HepG2 (cell line): ENCODE results near the gene PPP2R2C. TPM values are rescaled to one million over a fixed set of nuclear protein-coding genes. Genes with fewer than 3 reads are reported as not detected.

Experiments
- ARNTL ChIP-seq: sonication (generic); formaldehyde crosslinking; IDR thresholded peaks from 2 replicates; pipeline ENCODE4 v1.4.0; 2020; ENCODE audit warnings: mild to moderate bottlenecking, missing genetic modification reagents
- ATRX ChIP-seq: sonication (generic); formaldehyde crosslinking; IDR thresholded peaks from 2 replicates; pipeline ENCODE4 v1.4.0; 2020; ENCODE audit warnings: missing genetic modification reagents, borderline replicate concordance
- HMGXB4 ChIP-seq, 2 experiments: sonication (generic) in 1 of 2; formaldehyde crosslinking in 1 of 2; IDR thresholded peaks; 2 replicates each; pipeline versions ENCODE4 v1.4.0 to v1.6.1; 2018 to 2020; ENCODE audit warnings: missing genetic modification reagents in 2 of 2, borderline replicate concordance in 1 of 2, low read depth in 1 of 2, mild to moderate bottlenecking in 1 of 2, missing biosample characterization in 1 of 2
- HNRNPH1 ChIP-seq: fragments of 200-400 bp; formaldehyde crosslinking; optimal IDR thresholded peaks from 2 replicates; pipeline ENCODE3; 2017; ENCODE audit warnings: mild to moderate bottlenecking, low read depth, low read length
- KDM1A ChIP-seq: IDR thresholded peaks from 2 replicates; pipeline ENCODE4 v1.6.1; 2016; ENCODE audit warnings: missing compliant biosample characterization
- NFIB ChIP-seq: sonication (generic); formaldehyde crosslinking; IDR thresholded peaks from 2 replicates; pipeline ENCODE4 v1.9.0; 2021; ENCODE audit warnings: missing genetic modification reagents, mild to moderate bottlenecking, borderline replicate concordance
- PAWR ChIP-seq: sonication (generic); formaldehyde crosslinking; IDR thresholded peaks from 2 replicates; pipeline ENCODE4 v1.4.0; 2020; ENCODE audit warnings: missing genetic modification reagents, mild to moderate bottlenecking, borderline replicate concordance
- PHF20 ChIP-seq: sonication (generic); formaldehyde crosslinking; IDR thresholded peaks from 2 replicates; pipeline ENCODE4 v1.5.0; 2020; ENCODE audit warnings: mild to moderate bottlenecking, missing genetic modification reagents
- PITX1 ChIP-seq: sonication (generic); formaldehyde crosslinking; IDR thresholded peaks from 2 replicates; pipeline ENCODE4 v1.5.1; 2020; ENCODE audit warnings: mild to moderate bottlenecking, missing genetic modification reagents
- SMAD1 ChIP-seq: sonication (generic); formaldehyde crosslinking; IDR thresholded peaks from 2 replicates; pipeline ENCODE4 v1.4.0; 2020; ENCODE audit warnings: missing genetic modification reagents, low read depth, mild to moderate bottlenecking, borderline replicate concordance
- SNAPC2 ChIP-seq: sonication (generic); formaldehyde crosslinking; IDR thresholded peaks from 2 replicates; pipeline ENCODE4 v1.8.1; 2022; ENCODE audit warnings: mild to moderate bottlenecking, missing genetic modification reagents
- SNAPC5 ChIP-seq: sonication (generic); formaldehyde crosslinking; IDR thresholded peaks from 2 replicates; pipeline ENCODE4 v1.8.1; 2023; ENCODE audit warnings: mild to moderate bottlenecking, missing genetic modification reagents, borderline replicate concordance
- SP4 ChIP-seq: sonication (generic); formaldehyde crosslinking; IDR thresholded peaks from 2 replicates; pipeline ENCODE4 v1.8.1; 2023; ENCODE audit warnings: mild to moderate bottlenecking, missing genetic modification reagents
- SP5 ChIP-seq: IDR thresholded peaks from 2 replicates; pipeline ENCODE4 v1.6.1; 2016; ENCODE audit warnings: low read depth, borderline replicate concordance
- TFE3 ChIP-seq: IDR thresholded peaks from 2 replicates; pipeline ENCODE4 v1.6.1; 2016
- ZFP36L2 ChIP-seq: sonication (generic); formaldehyde crosslinking; IDR thresholded peaks from 2 replicates; pipeline ENCODE4 v1.4.0; 2020; ENCODE audit warnings: missing genetic modification reagents
- ZMAT5 ChIP-seq: sonication (generic); formaldehyde crosslinking; IDR thresholded peaks from 2 replicates; pipeline ENCODE4 v1.5.0; 2020; ENCODE audit warnings: mild to moderate bottlenecking, low read depth, missing genetic modification reagents, borderline replicate concordance
- ZNF160 ChIP-seq: sonication (generic); formaldehyde crosslinking; IDR thresholded peaks from 2 replicates; pipeline ENCODE4 v1.8.0; 2022; ENCODE audit warnings: mild to moderate bottlenecking, inconsistent platforms, missing genetic modification reagents
- ZNF264 ChIP-seq: sonication (generic); formaldehyde crosslinking; IDR thresholded peaks from 2 replicates; pipeline ENCODE4 v1.4.0; 2020; ENCODE audit warnings: missing genetic modification reagents
- ZNF326 ChIP-seq: sonication (generic); formaldehyde crosslinking; IDR thresholded peaks from 2 replicates; pipeline ENCODE4 v1.4.0; 2020; ENCODE audit warnings: missing genetic modification reagents, borderline replicate concordance
- ZNF335 ChIP-seq: sonication (generic); formaldehyde crosslinking; IDR thresholded peaks from 2 replicates; pipeline ENCODE4 v1.4.0; 2020; ENCODE audit warnings: missing genetic modification reagents
- ZNF431 ChIP-seq: sonication (generic); formaldehyde crosslinking; IDR thresholded peaks from 2 replicates; pipeline ENCODE4 v1.9.0; 2022; ENCODE audit warnings: missing genetic modification reagents, low read depth, mild to moderate bottlenecking, borderline replicate concordance
- ZNF543 ChIP-seq: sonication (generic); formaldehyde crosslinking; IDR thresholded peaks from 2 replicates; pipeline ENCODE4 v1.4.0; 2020; ENCODE audit warnings: mild to moderate bottlenecking, missing genetic modification reagents
- ZNF580 ChIP-seq: IDR thresholded peaks from 2 replicates; pipeline ENCODE4 v1.6.1; 2016; ENCODE audit warnings: low read depth, borderline replicate concordance
- ZNF737 ChIP-seq: sonication (generic); formaldehyde crosslinking; IDR thresholded peaks from 2 replicates; pipeline ENCODE4 v1.5.0; 2020; ENCODE audit warnings: missing genetic modification reagents, mild to moderate bottlenecking, borderline replicate concordance
- ZSCAN31 ChIP-seq: sonication (generic); formaldehyde crosslinking; IDR thresholded peaks from 2 replicates; pipeline ENCODE4 v1.5.0; 2020; ENCODE audit warnings: low read depth, mild to moderate bottlenecking, missing genetic modification reagents
- polyA plus RNA-seq, 8 experiments: library from polyadenylated mRNA; depleted of rRNA in 3 of 8; stranded (reverse) in 7 of 8; unstranded in 1 of 8; fragments of >200 nt; fragmentation: Illumina TruSeq in 4 of 8; extraction: Trizol in 4 of 8; gene quantifications; 2 replicates each; pipeline versions ENCODE4 v1.2.1 to v1.2.3, GENCODE V29; 2011 to 2016; ENCODE audit warnings: low read depth in 4 of 8, missing spikeins in 1 of 8, mixed read lengths in 1 of 8; ENCODE audit not compliant: insufficient read depth in 1 of 8
- total RNA-seq, 5 experiments: library from RNA; depleted of rRNA; stranded (reverse); fragments of >200 nt; fragmentation: Illumina TruSeq; extraction: Trizol; gene quantifications; 2 replicates each; pipeline ENCODE4 v1.2.3, GENCODE V29; 2016; ENCODE audit warnings: low read depth in 1 of 5

PPP2R2C gene
- total and polyA plus RNA-seq, 2 of the 13 experiments (the other 11 are each of a cell fraction or from before 2014, with no cell fraction given) = 0.60 to 8.6 TPM

- no peak for TF ChIP-seq HNRNPH1
- no peak for TF ChIP-seq SP5 (CRISPR knock-in tag)
- peak; percentile 44; the same call in 1 of the 2 replicates for TF ChIP-seq PHF20 (CRISPR knock-in tag)
- no peak for TF ChIP-seq ATRX (CRISPR knock-in tag)
- TF ChIP-seq ZFP36L2 (CRISPR knock-in tag) = no peak
- TF ChIP-seq HMGXB4 (CRISPR knock-in tag; IDR thresholded peaks at IDR 0.05; ENCODE audit: borderline replicate concordance in 1 of 2, low read depth in 1 of 2) = peak in 1 of 2 experiments; percentile 42; a peak in 2 of 4 replicates
- no peak for TF ChIP-seq SNAPC5 (CRISPR knock-in tag)
- TF ChIP-seq ZNF326 (CRISPR knock-in tag) = no peak
- no peak for TF ChIP-seq ZNF737 (CRISPR knock-in tag)
- no peak; the same call in 1 of the 2 replicates for TF ChIP-seq SP4 (CRISPR knock-in tag)
- no peak for TF ChIP-seq ZNF543 (CRISPR knock-in tag)
- TF ChIP-seq SMAD1 (CRISPR knock-in tag) = no peak
- no peak for TF ChIP-seq ZNF335 (CRISPR knock-in tag)
- 0 out of 2 replicates have a peak, but pooled peaks have one; percentile 27 for TF ChIP-seq PITX1 (CRISPR knock-in tag)
- no peak for TF ChIP-seq ZSCAN31
- no peak for TF ChIP-seq ZNF580 (CRISPR knock-in tag)
- TF ChIP-seq ZMAT5 (CRISPR knock-in tag) = no peak
- no peak for TF ChIP-seq KDM1A (CRISPR knock-in tag)
- peak; percentile 82; the same call in 1 of the 2 replicates for TF ChIP-seq ZNF431
- no peak for TF ChIP-seq SNAPC2 (CRISPR knock-in tag)
- no peak for TF ChIP-seq PAWR (CRISPR knock-in tag)
- TF ChIP-seq ZNF160 (CRISPR knock-in tag) = peak; percentile 100
- no peak for TF ChIP-seq ARNTL (CRISPR knock-in tag)
- no peak for TF ChIP-seq ZNF264 (CRISPR knock-in tag)
- no peak for TF ChIP-seq TFE3 (CRISPR knock-in tag)
- no peak for TF ChIP-seq NFIB (CRISPR knock-in tag)
Observed at GRCh38 chr4:6322761-6323566, 149.4 kb downstream of the PPP2R2C start (continued).
